Activated effector memory CD4-positive, alpha-beta T cell treated with Interleukin-2 at 50 U/mL for 16 hours (primary cell): ENCODE measurements around the gene VANGL2.

ENCODE experiments used
- DNase-seq: peaks from one replicate; pipeline ENCODE4 v3.0.0-alpha.2; 2020

The VANGL2 gene

GRCh38 chr1:160465123-160465522 lies 64.8 kb downstream of the VANGL2 start:
- no peak for DNase-seq

DNA sequence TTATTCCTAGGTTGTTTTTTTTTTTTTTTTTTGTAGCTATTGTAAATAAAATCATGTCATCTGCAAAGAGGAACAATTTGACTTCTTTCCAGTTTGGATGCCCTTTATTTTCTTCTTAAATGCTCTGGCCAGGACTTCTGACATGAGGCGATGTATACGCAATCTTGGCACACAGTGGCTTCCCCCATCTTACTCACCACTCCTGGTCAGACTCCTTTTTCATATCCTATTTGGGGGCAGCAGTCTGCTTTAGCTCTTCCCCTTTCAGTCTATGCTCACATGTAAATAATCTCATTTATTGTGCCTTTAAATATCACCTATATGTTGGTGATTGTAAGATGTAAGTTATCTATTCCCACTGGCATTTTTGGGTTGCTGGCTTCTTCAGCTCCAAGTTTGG lies 66.6 kb downstream of the VANGL2 start:
- DNase-seq = no peak

GRCh38 chr1:160467576-160467975 lies 67.2 kb downstream of the VANGL2 start:
- DNase-seq = no peak

GRCh38 chr1:160471253-160471652 lies 70.9 kb downstream of the VANGL2 start:
- DNase-seq = no peak

GRCh38 chr1:160472112-160472511 lies 71.7 kb downstream of the VANGL2 start:
- DNase-seq = no peak

GRCh38 chr1:160474392-160475242 lies 74.3 kb downstream of the VANGL2 start:
- no peak for DNase-seq
